Fibroblast of peridontal ligament (primary cell): ENCODE results near the gene RALGAPA2.

ENCODE experiments used
- DNase-seq: peaks from one replicate; pipeline ENCODE4 v3.0.0-alpha.2; 2010; ENCODE audit errors: extremely low read depth

Gene RALGAPA2

DNA sequence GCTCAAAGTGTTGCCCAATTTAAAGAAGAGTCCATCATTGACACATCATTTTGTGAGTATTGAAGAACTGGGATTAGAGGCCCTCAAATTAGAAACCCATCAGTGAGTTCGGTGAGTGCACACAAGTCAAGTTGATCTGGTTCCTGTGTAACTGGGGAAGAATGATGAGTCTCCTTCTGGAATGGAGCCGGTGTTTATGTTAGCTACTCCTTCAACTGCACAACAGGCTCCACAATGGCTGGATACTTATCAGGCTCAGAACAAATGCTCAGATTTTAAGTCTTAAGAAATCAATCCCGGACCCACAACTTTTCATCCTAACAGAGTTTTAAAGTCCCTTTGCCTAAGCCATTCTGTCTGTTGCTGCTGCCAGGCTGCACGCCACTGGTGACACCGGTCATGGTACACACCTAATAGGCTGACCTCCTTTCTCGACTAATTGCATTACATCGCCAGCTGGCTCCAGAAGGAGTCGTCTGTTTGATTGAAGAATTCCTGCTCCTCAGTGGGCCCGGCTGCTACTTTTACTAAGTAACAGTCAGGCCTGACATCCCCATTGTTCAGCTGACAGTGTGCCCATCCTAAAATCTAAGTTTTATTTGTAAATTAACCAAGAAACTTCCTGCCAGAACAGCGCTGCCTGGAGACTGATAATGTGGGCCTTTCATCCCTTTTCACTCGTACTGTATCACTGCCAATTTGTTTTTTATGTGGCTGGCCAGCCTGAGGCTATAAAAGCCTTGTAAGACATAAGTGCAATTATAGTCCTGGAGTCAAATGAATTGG is 214.2 kb downstream of the RALGAPA2 start:
- DNase-seq = peak; percentile 36

DNA sequence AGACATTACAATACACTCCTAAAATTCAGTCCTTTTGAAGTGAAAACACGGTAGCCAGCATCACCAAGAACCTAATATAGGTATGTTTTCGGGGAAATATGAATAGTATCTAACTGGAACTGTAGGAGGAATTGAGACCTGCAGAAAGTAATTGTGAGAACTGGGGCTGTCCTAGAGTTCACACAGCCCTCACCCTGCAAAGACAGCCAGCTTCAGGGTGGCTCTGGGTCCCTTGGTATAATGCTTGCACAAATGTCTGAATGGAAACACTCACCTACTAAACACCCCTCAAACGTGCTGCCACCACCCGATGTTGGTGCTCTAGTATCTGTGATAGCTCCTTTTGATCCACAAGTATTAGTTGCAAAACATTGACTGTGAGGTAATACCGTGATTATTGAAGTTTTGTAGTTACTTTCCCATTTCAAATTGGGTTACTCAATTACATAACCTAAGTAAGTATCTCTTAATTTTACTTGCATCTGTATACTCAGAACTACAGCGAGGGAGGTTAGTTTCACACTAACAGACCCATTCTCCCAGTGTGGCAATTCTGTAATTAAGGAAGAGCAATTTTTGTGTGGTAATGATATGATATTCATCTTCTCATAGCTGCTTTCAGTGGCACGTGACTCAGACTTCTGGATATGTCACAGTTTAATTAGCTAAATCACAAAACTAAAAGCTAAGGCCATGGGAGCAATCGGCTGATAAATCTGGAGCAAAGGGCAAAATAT is 215.0 kb downstream of the RALGAPA2 start:
- DNase-seq = no peak

DNA sequence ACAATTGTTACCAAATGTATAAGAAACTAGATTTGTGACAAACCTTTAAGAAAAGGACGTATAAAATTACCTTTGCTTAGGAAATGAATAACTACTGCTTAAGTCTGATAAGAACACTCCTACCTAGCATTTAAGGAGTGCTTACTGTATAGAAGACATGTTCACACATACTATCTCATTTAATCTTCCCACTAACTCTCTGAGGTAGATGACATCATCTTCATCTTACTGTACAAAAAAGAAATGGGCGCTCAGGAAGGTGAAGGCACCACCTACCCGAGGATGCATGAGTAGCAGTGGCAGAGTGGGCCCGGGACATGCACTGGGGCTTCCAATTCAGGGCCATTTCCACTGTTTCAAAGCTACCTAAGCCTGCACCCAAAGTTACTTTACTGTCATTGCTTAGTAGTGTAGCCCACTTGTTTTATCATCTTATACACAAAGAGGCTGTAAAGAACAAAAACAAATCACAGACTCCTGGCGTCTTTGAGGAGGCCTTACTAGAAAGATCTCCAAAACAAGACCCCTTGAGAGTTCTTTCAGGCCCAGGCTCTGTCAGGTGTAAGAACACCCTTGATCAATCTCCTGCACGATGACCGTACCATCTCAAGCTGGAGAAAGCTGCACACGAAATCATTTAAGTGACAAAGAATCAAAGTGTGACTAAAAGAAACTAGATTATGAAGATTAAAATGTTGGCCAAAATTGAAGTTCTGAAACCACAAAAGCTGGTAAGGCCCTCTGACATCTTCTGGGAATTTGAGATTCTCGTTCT is 216.5 kb downstream of the RALGAPA2 start:
- no peak for DNase-seq

DNA sequence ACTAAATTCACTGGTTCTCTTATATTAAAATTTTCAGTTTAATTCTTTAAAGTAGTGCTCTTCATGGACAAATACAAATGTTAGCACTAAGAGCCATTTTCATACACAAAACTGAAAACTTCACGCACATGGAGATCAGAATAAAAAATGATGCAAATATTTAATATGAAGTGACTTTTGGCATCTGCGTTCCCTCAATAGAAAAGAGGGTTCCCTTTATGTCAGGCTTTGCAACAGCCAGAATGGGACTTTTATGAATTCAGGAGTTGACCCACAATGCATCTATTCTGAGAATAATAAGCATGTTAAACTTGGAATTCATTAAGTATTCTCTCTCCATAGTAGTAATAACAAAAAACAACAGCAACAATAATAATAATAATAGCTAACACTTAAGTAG is 218.7 kb downstream of the RALGAPA2 start:
- no peak for DNase-seq

DNA sequence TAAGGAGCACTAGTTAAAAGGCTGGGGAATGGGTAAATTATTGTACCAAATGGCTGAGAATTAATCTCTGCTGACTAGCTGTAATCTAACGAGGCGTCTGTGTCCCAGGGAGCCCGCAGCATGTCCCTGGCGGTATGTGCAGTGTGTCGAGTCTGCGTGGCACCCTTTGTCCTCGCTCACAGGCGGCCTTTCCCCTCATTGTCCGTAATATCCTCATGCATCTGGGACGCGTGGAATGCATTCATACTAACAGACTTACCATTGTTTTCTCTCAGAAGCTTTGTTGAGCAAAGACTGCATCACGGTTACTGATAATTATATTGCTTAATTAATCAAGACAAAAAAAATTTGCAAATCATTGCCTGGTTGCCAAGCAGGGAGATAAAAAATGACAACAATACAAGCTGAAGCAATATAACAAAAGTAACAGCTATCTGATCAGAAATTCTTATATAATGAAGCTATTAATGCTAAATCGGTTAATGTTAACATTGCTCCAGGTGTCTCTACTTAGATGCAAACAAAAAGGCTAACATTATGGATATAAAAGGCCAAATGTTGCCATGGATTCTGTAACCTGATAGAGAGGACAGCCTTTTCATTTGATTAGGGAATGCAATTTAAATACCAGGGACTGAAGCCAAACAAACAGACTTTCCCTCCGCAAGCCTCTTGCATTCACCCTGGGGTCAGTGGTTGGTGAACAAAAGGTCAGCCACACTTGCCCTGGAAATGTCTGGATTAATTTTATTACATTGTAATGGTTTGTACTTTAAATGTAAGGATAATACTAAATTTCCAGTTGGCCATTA is 219.7 kb downstream of the RALGAPA2 start:
- DNase-seq = no peak

DNA sequence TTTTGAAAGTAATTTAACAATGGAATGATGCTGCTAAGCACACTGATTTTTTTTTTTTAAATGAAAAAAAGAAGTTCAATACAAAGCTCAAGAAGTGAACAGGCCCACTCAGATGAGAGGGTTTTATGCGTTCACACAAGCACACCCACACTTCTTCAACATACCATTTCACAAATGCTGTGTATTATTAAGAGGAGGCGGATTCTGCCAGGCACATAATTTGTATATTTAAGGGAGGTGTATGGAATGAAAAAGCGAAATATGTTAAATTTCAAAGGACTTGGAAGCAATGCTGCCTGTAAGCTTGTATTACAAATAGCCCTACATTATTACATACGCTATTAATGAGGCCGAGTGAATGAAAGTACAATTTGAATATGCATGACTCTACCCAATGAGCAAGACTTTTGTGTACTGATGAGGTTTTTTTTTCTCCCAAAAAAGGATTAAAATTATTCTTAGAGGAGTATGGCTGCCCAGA is 220.6 kb downstream of the RALGAPA2 start:
- DNase-seq = no peak

DNA sequence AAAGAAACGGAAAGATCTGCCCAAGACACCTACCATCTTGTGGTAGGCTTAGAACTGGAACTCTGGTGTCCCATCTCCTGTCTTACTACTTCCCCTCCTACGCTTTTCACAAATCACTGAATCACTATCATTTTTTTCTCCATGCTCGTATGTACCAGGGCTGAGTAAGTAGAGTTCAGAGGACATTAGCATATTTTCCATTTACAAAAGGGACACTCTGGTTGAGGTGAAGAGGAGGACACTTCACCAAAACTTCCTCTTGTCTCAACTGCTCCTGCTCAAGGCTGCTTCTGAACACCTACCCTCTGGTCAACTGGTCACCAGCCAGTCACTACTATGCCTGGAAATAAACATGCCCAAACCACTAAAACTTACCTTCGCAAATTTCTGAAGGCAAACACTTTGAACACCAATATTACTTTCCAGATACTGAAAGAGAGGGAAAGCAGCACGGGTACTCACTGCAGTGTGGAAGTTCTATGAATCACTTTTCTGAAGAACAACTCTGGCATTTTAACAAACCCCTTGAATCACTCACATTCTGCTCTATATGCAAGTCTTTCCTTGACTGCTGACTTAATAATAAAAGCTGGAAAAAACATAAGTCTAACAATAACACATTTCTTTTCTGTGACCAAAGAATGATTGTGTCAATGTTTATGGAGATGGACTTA is 221.2 kb downstream of the RALGAPA2 start:
- peak; percentile 78 for DNase-seq

DNA sequence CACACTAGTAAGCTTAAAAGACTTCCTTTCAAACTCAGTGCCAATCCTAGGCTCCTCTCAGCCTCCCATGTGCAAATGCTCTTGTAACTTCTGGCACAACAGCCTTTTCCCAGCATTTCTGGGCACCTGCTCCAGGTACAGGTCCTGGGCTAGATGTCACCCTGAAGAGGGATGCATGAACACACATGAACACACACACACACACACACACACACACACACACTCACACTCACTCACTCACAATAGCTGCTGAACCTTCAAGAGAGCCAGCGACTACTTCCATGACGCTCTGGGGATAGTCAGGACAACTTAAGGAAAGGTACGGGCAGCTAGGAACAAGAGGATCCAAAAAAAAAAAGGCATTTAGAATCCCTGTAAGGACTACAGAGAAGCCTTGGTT is 221.8 kb downstream of the RALGAPA2 start:
- no peak for DNase-seq

DNA sequence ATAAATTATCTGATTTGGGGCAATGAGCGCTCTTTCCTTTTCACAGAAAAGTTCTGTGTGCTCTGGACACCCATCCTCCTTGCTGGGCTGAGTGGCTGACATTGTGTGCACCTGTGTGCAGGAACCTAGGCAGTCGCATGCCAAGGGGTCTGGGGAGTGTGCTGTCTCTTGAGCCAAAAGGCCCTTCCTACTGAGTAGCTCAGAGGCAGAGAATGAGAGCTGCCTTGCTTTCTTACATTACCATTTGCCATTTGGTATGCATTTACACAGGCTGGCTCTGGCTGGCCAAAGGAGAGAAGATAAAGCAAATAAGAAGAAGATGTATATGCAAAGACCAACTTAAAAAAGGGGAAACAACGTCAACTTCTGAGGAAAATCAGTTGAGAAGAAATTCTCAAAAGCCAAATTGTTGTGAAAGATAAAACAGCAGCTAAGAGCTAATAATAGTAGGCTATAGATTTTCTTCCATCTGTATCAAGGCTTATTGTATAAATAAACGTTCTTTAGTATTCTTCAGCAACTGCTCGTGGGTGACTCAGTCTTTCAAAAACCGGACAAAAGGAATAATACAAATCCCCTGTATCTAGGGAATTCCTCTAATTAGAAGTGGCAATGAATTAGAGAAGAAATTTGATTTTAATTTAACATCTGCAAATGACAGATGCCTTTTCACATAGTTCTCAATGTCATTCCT is 222.6 kb downstream of the RALGAPA2 start:
- peak; percentile 32 for DNase-seq

DNA sequence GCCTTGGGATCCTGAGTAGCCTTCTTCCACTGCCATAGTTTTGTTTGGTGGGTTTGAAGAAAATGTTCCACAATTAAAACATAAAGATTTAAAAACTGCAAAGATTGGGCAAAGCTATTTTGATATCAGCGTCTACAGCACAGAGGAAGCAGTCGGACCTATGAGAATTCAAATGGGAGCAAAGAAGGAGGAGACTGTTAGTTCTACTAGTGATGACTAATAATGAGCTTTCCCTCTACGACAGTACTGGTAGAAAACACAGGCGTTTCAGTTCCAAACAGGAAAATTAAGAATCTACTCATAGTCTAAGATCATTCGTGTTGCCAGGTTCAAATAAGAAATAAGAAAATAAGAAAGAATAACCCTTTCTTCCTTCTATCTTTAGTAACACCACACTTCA is 223.4 kb downstream of the RALGAPA2 start:
- DNase-seq = no peak

DNA sequence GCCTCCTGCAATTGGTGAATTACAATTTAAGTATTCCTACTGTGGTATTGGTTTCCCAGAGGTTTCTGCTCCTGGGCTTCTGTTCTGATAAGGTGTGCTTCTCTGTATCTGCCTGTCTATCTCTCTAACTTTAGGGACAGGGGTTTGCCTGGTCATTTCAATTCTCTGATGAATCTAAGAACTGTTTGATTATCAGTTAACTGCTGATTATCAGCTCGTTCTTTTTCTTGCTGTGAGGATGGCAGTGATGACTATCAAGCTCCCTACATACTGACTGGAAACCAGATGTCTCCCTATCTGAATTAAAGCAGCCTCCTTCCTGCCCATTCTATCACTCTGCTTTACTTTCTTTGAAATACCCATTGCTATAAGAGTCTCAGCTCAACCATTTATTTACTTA is 224.1 kb downstream of the RALGAPA2 start:
- no peak for DNase-seq

DNA sequence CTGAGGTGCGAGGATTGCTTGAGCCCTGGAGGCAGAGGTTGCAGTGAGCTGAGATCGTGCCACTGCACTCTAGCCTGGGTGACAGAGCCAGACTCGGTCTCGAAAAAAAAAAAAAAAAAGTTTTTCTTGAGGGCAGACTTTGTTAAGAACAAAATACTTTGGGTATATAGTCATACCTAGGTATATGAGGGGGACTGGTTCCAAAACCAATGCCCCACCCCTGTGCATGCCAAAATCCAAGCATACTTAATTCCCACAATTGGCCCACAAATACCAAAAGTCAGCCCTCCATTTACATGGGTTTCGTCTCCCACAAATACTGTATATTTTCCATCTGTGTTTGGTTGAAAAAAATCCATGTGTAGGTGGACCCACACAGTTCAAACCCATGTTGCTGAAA is 224.6 kb downstream of the RALGAPA2 start:
- no peak for DNase-seq

DNA sequence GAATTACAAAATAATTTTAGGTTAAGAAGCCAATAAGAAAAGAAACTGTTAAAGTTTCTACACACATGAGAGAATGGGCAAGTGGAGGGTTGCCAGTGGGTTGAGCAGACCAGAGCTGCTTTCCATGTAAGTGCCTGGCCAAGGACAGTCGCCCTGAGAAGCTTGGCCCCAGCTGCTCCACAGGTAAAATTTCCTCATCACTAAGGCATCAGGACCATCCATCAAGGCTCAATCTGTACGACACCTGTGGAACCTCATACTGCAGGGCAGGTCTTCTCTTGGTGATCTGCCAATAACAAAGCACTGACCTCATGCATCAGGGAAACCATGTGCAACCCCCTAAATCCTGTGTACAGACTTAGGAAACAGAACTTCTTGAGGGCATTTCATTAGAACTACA is 229.1 kb downstream of the RALGAPA2 start:
- DNase-seq = no peak

DNA sequence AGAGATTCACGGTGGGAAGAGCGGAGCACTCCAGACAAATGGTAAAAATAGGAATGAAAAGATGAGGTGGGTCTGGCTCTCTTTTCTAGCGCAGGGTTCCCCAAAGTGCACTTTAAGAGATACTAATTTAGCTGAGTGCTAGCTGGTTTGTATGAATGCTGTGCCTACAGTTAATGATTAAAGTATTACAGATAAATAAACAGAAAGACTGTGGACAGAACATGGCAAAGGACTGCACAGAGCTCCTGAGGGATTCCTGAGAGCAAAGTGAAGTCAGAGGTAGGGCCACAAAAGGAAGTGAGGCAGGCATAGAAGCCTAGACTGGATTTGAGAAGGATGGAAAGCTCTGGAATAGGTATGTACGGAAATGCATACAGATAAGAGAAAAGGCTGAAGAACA is 230.0 kb downstream of the RALGAPA2 start:
- no peak for DNase-seq

DNA sequence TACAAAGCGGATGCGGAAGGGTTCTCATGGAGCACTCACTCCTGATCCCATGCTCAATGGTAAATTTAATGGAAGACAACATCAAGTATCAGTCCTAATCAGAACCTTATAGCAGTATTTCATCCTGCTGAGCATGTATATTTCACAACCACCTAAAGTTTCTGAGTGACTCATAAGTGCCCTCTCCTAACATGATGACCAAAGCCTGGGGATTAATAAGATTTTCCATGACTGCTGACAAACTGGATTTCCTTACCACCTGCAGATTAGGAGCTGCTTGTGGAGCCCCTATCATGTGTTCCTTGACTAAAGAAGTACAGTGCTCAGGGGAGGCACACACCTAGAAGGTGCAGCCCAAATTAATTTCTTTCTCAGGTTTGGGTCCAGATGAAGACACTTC is 231.8 kb downstream of the RALGAPA2 start:
- peak; percentile 83 for DNase-seq

DNA sequence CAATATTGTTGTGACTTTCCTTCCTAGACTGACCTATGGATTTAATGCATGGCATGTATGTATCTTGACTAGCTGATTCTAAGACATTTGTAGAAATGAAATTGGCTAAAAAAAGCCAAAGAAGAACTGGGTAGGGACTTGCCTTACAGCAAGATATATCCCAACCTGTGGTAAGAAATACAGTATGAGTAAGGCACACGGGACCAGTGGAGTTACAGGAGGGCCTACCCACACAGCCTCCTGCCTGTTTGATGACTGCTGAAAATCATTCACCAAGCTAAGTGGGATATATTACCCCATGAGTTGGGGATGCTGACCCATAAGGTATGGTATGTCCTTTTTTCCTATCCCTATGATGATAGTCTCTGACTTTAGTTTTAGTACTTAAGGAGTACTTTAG is 232.3 kb downstream of the RALGAPA2 start:
- DNase-seq = no peak

DNA sequence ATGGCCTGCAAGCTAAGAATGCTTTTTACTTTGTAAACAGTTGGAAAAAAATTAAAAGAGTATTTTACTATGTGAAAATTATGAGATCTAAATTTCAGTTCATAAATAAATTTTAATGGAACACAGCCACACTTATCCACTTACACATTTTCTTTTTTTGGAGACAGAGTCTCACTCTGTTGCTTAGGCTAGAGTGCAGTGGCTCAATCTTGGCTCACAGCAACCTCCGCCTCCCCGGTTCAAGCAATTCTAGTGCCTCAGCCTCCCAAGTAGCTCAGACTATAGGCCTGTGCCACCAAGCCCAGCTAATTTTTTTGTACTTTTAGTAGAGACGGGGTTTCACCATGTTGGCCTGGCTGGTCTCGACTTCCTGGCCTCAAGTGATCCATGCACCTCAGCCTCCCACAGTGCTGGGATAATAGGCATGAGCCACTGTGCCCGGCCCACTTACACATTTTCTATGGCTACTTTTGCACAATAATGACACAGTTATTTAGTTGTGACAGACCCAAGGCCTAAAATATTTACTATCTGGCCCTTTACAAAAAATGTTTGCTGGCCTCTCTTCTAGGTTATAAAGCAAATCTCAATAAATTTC is 234.9 kb downstream of the RALGAPA2 start:
- DNase-seq = no peak

DNA sequence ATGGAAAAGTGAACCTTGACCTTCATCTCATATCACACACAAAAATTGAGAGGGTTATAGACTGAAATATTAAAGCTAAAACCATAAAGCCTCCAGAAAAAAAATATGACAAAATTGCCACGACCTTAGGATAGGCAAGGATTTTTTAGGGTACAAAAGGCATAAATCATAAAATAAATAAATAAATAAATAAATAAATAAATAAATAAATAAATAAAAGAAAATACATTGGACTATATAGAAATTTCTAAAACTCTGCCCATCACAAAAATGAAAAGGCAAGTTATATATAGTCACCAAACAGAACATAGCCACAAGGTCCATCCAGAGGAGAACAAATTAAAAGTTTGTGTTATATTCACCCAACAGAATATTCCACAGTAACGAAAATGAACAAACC is 235.9 kb downstream of the RALGAPA2 start:
- DNase-seq = no peak

DNA sequence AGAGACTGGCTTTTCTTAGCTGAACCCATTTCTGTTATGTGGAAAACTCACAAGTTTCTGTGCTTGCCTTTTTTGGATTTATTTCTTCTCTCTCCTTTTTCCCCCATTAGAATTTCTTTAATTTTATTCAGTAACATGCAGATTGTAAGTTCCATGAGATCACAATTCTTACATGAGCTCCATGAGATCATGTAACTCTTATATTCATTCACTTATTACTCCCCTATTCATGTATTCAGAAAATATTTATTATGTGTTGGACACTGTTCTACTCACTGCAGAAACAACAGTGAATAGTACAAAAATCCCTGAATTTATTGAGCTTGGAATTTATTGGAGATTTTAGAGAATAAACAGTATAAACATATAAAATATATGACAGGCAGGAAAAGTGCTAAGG is 238.8 kb downstream of the RALGAPA2 start:
- DNase-seq = no peak

DNA sequence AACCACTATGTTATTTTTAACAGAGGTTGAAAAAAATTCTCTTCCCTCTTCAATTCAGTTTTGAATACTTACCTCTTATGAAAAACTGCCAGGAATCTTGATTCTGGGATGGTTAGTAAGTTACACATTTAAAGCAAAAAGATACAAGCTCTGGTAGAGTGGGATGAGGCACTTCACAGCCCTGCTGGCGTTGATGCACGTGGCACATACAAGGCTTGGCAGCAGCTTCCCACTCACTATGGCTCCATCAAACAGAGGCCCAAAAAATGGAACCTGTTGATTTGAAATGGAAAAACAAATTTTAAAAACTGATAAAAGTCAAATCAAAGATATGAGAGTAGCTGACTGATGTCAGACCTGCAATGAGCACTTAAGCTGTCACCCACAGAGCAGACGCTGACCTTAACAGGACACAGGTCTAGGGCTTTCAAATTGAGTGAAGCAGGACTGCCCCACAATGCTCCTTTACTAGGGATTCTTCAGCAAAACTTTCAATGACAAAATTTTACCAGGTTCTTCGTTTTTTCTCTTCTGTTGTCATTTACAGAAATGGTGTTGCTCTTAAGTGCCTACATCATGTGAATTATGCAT is 239.7 kb downstream of the RALGAPA2 start:
- DNase-seq = no peak
